GM19035 (cell line): ENCODE measurements around the gene SF3B2.
A peak's percentile ranks its signal among the peaks of the same experiment; 100 is the strongest.
"Not testable (repeated sequence)": the region's sequence is repeated elsewhere in the genome, so short reads cannot be mapped to it uniquely, and the experiment has no call there.

Experiments used
- ATAC-seq: cut with Tn5 transposase; IDR thresholded peaks from one replicate; pipeline ENCODE4 v1.9.1; 2021; ENCODE audit not compliant: unreplicated experiment

SF3B2 gene

DNA sequence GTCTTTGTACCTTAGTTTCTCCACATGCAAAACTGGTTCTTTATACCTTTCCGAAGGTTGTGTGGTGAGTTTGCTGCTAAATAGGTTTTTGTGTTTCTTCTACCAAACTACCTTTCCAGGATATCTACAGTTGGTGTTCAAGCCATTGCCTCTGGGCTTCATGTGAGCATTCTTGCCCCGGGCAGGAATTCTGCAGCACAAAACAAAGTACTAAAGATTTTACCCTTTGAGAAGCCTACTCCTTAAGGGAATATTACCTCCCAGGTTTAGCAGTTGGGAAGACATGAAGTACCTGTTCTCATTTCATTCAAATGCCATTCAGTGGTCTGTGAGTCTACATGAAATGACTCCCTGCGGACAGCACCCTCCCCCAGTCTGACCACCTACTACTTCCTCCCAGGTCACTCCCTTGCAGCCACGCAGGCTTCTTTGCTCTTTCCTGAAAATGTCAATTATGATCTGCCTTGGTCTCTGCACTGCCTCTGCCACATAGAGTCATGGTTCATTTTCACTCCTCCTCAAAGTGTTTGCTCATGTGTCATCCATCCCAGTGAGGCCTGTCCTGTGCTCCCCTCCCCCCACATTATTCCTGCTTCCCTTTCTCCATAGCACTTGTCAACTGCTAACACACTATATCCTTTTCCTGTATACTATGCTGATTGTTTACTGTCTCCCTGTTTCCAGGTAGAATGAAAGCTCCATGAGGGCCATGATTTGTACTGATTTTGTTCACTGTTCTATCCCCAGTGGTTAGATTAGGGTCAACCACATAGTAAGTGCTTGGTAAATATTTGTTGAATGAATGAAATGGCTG is 54.8 kb downstream of the SF3B2 start:
- no peak for ATAC-seq

DNA sequence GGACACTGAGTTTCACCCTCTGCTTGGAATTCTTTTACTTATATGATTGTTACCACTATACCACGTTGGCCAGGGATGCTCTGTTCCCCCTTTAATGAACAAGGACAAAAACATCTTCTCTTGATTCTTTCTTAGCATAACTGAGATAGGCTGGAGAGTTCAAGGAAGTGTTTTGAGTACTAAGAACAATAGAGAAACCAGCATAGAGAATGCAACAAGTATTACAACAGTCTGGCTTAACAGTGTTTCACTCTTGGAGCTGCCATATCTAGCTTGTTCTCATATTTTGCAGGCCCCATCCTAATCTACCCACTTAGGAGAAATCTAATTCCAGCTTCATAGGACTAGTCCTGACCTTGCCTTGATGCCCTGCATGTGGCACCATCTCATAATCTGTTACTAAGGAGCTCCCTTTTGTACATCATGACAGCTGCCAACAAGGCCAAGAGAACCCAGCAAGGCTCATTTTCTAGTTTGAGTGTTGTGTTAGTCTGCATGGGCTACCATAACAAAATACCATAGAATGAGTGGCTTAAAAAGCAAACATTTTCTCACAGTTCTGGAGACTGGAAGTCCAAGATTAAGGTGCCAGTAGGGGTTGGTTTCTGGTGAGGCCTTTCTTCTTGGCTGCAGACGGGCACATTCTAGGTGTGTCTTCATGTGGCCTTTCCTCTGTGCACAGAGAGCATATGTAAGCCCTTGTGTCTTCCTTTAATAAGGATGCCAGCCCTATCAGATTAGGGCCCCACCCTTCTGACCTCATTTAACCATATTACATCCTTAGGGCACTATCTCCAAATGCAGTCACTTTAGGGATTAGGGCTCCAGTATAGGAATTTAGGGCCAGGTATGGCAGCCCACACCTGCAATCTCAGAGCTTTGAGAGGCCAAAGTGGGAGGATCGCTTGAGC is 55.7 kb downstream of the SF3B2 start:
- no peak for ATAC-seq

- no peak for ATAC-seq
Observed at GRCh38 chr11:66109294-66109693, 57.1 kb downstream of the SF3B2 start.

DNA sequence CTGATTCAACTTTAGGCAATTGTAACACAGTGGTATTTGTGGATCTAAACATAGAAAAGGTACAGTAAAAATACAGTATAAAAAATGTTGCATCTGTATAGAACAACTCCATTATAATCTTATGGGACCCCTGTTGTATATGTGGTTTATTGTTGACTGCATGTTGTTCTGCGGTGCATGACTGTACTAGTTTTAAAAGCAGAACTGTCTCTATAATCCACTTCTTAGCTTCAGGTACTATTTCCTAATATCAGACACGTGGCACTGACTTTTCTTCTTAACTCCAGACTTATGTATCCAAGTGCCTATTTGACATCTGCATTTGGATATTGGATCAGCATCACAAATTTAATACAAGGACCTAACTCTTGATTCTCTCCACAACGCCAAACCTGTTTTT is 59.0 kb downstream of the SF3B2 start:
- no peak for ATAC-seq

DNA sequence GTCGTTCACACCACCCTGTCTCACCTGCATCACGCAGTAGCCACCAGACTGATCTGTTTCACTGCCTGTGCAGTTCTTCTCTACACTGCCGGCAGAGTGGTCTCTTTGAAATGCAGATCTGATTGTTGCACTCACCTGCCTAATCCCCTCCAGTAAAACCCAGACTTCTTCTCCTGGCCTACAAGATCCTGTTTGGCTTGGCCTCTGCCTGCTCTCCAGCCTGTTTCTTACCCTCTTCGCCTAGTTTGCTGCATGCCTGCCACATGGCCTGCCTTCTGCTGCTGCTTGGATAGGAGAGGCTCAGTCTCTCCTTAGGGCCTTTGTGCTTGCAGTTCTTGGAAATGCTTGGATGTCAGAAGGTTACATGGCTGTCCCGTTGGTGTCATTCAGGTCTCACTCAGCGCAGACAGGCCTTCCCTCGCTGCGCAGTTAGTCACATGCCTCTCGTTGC is 59.9 kb downstream of the SF3B2 start:
- no peak for ATAC-seq

GRCh38 chr11:66112601-66113499 is 60.7 kb downstream of the SF3B2 start:
- ATAC-seq: no peak

- not testable (repeated sequence) for ATAC-seq
Observed at GRCh38 chr11:66114957-66115356, 62.8 kb downstream of the SF3B2 start.

GRCh38 chr11:66115638-66116301 is 63.6 kb downstream of the SF3B2 start:
- peak; percentile 63 for ATAC-seq

DNA sequence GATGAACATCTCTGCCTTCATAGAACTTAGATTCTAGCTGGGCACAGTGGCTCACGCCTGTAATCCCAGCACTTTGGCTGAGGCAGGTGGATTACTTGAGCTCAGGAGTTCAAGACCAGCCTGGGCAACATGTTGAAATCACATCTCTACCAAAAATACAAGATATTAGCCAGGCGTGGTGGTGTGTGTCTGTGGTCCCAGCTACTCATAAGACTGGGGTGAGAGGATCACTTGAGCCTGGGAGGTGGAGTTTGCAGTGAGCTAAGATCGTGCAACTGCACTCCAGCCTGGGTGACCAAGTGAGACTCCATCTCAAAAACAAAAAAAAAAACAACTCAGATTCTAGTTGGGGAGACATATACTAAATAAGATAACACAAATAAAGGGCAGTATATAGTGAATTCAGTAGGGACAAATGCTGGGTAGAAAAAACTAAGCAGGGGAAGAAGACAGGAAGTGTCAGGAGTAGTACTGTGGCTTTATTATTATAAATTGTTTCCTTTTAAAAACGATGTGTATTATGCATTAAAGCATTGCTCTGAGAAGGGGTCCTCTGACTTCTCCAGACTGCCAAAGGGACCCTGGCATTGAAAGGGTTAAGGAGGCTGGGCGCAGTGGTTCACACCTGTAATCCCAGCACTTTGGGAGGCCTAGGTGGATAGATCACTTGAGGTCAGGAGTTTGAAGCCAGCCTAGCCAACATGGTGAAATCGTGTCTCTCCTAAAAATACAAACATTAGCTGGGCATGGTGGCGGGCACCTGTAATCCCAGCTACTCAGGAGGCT is 64.6 kb downstream of the SF3B2 start:
- no peak for ATAC-seq

DNA sequence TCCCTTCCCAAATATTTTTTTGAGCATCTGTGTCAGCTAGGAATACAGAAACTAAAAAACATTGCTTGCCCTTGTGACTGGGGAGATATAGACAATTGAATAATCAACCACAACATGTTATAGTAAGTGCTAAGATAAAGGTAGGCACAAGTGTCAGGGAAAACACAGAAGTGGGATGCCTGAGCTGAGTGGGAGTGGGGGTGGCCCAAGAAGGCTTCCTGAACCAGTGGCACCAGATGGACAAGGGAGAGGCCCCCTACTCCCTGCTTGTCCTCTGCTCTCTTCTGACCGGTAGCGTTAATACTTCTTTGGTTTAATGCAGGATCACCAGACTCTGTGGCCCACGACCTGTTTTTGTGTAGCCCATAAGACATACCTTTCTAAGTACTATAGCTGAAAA is 66.7 kb downstream of the SF3B2 start:
- no peak for ATAC-seq
